ENCODE data around the gene BICDL2.
A peak's percentile ranks its signal among the peaks of the same experiment; 100 is the strongest.
"Not testable (repeated sequence)": the region's sequence is repeated elsewhere in the genome, so short reads cannot be mapped to it uniquely, and the experiment has no call there.

Gene BICDL2

GRCh38 chr16:3036726-3037315 is at the start of gene BICDL2:
Gene BICDL2 (minus strand): TSS chr16:3036944. CDS start chr16:3035496, 1,448 bp downstream.
- no peak for DNase-seq

- no peak for DNase-seq
Observed at GRCh38 chr16:3085868-3086595, 49.3 kb upstream of the BICDL2 start.

- no peak for DNase-seq
Observed at GRCh38 chr16:3084969-3085670, 48.4 kb upstream of the BICDL2 start.

DNA sequence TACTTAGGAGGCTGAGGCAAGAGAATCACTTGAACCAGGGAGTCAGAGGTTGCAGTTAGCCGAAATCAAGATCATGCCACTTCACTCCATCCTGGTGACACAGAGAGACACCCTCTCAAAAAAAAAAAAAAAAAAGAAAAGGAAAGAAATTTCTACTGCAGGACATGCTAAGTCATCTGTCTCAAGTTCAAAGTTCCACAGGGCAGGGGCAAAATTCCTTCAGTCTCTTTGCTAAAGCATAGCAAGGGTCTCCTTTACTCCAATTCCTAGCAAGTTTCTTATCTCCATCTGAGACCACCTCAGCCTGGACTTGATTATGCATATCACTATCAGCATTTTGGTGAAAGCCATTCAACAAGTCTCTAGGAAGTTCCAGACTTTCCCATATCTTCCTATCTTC is 47.7 kb upstream of the BICDL2 start:
- no peak for DNase-seq

DNA sequence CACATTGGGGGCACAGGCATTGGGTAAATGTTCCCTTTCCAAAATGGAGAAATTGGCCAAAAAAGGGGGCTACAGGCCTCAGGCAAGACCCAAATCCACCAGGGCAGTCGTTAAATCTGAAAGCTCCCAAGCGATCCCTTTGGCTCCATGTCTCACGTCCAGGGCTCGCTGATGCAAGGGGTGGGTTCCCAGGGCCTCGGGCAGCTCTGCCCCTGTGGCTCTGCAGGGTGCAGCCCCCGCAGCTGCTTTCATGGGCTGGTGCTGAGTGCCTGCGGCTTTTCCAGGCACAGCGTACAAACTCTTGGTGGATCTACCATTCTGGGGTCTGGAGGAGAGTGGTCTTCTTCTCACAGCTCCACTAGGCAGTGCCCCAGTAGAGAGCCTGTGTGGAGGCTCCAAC is 46.7 kb upstream of the BICDL2 start:
- not testable (repeated sequence) for DNase-seq

- DNase-seq = not testable (repeated sequence)
Observed at GRCh38 chr16:3081957-3082356, 45.2 kb upstream of the BICDL2 start.

GRCh38 chr16:3080024-3080423 is 43.3 kb upstream of the BICDL2 start:
- DNase-seq = no peak

DNA sequence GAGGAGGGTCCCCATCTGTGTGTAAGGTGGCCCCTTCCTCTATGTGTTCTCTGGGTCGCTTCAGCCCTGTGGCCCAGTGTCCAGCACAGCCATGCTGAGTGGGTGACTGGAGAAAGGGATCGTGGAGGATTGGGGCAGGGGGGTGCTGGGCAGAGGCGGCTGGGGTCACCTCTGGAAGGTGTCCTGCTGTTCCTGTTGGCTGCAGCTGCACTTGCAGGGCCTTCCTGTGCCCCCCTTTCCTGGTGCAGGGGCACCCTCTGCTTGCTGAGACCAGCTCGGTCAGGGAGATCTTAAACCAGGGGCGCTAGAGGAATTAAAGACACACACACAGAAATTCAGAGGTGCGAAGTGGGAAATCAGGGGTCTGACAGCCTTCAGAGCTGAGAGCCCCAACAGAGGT is 39.8 kb upstream of the BICDL2 start:
- DNase-seq = no peak

- not testable (repeated sequence) for DNase-seq
Observed at GRCh38 chr16:3075946-3076345, 39.2 kb upstream of the BICDL2 start.

DNA sequence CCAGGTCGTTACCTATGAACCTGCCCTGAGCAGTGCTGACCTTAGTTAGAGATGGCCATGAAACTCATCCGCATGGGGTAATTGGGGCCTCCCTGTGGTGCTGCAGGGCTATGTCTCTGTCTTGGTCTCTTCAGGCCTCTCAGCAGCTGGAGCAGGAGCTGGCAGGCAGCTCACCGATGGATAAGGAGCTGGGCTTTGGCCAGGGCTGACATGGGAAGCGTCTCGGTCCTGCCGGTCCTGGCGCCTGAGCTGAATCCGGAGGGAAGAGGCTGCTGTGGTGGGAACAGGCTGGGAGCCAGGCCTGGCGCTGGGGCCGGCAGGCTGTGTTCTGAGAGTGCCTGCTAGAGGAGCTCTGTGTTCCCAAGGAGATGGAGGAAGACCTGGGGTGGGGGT is 38.8 kb upstream of the BICDL2 start:
- peak; percentile 56 for DNase-seq

DNA sequence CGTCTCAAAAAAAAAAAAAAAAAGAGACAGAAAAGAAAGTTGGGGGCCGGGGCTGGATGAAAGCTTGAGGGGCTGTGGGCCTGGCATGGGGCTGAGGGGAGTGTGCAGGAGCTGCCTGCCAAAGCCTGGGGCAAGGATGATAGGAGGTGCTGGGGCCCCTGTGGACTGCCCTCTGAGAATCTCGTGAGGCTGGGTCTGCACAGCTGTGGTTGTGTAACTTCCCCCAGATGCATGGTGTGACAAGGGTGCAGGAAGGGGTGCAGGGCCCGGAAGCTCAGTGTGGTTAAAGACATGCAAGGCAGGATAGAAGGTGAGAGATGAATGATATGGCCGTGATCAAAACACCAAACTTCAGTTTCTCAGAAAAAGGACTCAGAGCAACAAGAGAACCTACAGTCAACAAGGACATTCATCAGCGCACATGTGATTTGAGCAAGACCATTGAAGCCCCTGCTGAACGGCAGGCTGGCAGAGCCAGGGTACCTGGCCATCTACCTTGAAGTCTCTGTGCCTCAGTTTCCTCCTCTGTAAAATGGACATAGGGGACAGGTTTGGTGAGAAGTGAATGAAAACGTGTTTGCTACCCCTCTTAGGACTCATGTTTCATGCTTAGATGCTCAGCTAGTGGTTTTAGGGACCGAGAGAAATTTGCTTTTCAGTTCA is 38.2 kb upstream of the BICDL2 start:
- no peak for DNase-seq

GRCh38 chr16:3073448-3073847 is 36.7 kb upstream of the BICDL2 start:
- no peak for DNase-seq

DNA sequence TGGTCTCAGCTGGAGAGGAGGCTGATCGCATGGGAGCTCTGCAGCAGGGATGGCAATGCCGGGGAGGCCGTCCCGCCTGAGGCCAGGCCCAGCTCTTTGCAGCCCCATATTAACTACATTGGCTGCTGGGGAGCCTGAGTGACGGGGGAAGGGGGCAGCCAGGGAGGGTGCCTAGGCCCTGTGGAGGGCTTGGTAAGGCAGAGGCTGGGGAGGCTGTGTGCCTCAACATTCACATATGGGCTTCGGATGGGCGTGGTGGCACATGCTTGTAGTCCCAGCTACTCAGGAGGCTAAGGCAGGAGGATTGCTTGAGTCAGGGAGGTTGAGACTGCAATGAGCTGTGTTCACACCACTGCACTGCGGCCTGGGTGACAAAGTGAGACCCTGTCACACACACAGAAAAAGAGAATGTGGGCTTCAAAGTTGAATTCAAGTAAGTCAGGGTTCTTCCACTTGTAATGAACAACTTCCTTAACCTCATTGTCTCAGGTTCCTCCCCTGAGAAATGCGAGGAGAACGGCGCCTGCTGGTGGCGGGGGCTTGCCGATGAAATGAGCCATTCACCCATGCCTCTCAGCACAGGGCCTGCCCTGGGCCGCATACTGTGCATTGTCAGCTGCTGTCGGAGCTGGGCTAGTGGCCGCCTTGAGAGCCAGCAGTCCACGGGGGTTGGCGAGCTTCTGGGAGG is 36.0 kb upstream of the BICDL2 start:
- not testable (repeated sequence) for DNase-seq

GRCh38 chr16:3072148-3072547 is 35.4 kb upstream of the BICDL2 start:
- not testable (repeated sequence) for DNase-seq

GRCh38 chr16:3071655-3072054 is 34.9 kb upstream of the BICDL2 start:
- no peak for DNase-seq

DNA sequence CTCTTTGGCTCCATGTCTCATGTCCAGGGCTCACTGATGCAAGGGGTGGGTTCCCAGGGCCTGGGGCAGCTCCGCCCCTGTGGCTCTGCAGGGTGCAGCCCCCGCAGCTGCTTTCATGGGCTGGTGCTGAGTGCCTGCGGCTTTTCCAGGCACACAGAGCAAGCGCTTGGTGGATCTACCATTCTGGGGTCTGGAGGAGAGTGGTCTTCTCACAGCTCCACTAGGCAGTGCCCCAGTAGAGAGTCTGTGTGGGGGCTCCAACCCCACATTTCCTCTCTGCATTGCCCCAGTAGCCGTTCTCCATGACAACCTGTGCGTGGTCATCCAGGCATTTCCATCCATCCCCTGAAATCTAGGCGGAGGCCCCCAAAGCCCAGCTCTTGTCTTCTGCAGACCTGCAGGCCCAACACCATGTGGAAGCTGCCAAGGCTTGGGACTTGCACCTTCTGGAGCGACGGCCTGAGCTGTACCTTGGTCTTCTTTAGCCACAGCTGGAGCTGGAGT is 33.9 kb upstream of the BICDL2 start:
- no peak for DNase-seq

GRCh38 chr16:3069146-3069545 is 32.4 kb upstream of the BICDL2 start:
- DNase-seq = not testable (repeated sequence)

- DNase-seq = no peak
Observed at GRCh38 chr16:3068487-3068886, 31.7 kb upstream of the BICDL2 start.

DNA sequence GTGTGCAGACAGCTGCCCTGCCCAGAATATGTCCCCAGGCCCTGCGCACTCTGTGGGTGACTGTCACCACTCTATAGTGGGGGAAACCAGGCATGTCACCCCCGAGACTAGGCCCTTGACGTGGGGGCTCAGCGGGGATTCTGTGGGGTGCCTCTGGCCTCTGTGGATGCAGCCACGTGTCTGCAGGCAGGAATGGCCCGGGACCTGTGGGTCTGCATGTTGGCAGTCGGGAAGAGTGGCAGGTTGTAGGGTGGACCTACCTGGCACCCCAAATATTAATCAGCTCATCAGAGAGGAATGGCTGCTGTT is 29.6 kb upstream of the BICDL2 start:
- no peak for DNase-seq

DNA sequence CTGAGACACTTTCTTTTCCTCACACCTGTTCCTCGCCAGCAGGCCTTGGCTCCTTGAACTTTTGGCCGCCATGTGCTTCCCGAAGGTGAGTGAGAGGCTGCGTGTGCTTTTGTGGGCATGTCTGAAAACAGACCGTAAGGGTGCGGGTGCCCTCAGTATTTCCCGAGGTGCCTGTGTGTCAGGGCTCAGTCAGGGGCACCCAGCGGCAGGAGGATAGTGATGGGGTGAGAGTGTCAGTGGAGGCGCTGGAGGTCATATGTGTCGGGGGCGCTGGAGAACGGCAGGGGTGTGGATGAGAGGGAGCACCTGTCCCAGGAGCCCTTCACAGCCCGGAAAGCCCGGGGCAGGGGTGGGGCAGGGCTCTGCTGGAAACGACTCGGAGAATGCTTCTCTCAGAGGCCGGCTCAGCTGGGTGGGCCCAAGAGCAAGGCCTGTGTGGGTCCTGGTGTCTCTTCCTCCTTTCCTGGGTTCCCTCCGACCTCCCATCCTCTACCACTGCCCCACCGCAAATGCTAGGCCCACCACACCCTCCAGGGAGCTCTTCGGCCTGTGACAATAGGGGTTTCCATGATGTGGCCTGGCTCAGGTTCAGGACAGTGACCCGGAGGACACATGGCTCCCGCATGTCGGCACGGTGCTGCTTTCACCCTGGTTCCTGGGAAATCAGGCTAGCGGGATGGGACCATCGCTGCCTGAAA is 29.1 kb upstream of the BICDL2 start:
- no peak for DNase-seq

GRCh38 chr16:3065069-3065741 is 28.5 kb upstream of the BICDL2 start, which contains the start of gene IL32:
Gene IL32 (plus strand): TSS chr16:3065640. CDS start chr16:3065812, 172 bp downstream.
- peak; percentile 87 for DNase-seq
